NCI-H82 (cell line): ENCODE data around the gene VARS2.

ENCODE experiments used
- DNase-seq: peaks from one replicate; lab custom pipeline; 2025; lab: John Stamatoyannopoulos, UW

The VARS2 gene

DNA sequence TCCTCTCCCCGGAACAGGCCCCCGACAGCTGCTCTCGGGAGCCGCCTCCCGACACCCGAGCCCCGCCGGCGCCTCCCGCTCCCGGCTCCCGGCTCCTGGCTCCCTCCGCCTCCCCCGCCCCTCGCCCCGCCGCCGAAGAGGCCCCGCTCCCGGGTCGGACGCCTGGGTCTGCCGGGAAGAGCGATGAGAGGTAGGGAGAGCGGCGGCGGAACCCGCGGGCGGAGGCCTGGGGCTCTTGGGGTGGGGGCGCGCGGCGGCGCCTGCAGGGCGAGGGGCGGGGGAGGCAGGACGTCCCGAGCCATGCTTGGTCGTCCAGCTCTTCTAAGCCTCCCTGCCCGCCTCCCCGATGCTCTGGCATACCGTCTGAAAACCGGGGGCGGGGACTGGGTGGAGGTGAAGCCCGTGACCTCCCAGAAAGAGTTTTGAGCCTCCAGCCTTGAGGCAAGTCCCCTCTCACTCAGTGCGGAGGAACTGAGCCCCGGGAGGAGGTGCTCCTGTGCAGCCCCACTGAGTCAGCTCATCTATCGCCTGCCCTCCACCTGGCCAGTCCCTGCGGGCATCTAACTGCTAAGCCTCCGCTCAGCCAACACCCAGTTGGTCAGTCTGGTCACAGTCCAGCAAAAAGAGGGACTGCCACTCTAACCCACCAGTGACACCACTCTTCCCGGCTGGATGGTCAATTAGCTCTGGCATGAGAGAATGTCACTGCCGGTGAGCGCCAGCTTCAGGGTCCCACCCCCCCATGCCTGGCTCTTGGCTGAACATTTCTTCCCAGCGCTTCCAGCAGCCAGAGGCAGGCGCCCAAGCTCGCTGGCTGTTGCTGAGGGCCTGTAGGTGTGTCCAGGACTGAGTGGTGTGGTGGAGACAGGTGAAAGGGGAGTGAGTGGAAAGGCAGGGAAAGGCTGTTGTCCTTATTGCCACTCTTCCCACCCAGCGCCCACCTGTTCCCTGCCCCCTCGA is 29.2 kb upstream of the VARS2 start:
- DNase-seq = peak; percentile 56

- no peak for DNase-seq
Measured at GRCh38 chr6:30885481-30885998, 28.5 kb upstream of the VARS2 start.

- peak; percentile 33 for DNase-seq
Measured at GRCh38 chr6:30885999-30886896, 27.8 kb upstream of the VARS2 start.

DNA sequence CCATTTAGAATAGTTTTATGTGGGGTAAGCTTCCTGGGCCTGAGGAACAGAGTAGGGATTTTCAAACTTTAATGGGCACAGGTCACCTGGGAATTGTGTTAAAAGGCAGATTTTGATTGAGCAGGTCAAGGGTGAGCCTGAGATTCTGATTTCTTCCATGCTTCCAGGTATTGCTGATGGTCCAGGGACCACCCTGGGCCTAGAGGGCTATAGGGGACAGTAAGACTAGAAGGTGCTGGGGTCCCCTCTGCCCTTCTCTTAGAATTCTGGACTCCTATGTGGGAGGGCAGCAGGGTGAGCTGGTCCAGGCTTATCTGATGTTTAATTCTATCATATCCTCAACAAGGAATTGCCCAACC is 27.2 kb upstream of the VARS2 start:
- DNase-seq = no peak

GRCh38 chr6:30887901-30888815 is 25.9 kb upstream of the VARS2 start:
- no peak for DNase-seq

DNA sequence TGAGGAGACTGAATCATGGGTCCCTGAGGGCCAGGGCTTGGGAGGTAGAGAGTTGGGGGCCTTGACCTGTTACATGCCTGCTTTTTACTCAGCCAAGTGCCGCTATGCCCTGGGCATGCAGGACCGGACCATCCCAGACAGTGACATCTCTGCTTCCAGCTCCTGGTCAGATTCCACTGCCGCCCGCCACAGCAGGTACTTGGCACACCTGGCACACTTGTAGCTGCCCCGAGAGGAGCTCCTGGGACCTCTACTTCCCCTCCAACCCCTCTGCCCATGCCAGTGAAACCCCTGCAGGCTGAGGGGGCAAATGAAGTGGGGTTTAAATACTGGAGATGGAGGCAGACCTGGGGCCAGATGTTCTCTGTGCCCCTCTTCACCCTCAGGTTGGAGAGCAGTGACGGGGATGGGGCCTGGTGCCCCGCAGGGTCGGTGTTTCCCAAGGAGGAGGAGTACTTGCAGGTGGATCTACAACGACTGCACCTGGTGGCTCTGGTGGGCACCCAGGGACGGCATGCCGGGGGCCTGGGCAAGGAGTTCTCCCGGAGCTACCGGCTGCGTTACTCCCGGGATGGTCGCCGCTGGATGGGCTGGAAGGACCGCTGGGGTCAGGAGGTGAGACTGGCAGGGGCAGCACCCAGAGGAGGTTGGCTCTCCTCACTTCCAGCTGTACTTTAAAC is 25.1 kb upstream of the VARS2 start:
- no peak for DNase-seq

GRCh38 chr6:30889496-30889885 is 24.5 kb upstream of the VARS2 start:
- DNase-seq = no peak

GRCh38 chr6:30889921-30890645 is 24.0 kb upstream of the VARS2 start:
- no peak for DNase-seq

GRCh38 chr6:30890646-30891449 is 23.2 kb upstream of the VARS2 start:
- DNase-seq = no peak

GRCh38 chr6:30891450-30891723 is 22.7 kb upstream of the VARS2 start:
- DNase-seq = no peak

- DNase-seq = no peak
Measured at GRCh38 chr6:30891816-30892538, 22.1 kb upstream of the VARS2 start.

DNA sequence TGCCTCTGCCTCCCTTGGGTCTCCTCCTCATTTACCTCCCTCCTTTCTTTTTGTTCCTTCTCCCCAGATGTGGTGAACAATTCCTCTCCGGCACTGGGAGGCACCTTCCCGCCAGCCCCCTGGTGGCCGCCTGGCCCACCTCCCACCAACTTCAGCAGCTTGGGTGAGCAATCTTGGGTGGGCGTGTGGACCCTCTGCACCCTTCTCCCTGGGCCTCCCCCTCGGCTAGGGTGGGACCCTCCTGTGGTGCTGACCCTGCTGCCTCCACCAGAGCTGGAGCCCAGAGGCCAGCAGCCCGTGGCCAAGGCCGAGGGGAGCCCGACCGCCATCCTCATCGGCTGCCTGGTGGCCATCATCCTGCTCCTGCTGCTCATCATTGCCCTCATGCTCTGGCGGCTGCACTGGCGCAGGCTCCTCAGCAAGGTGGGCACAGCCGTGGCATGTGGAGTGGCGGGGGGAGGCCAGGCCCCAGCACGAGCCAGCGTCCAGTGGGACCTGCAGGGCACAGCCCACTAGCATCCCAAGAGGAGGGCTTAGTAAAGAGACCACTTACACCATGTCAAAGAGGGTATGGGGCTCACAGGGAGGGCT is 20.9 kb upstream of the VARS2 start:
- DNase-seq = no peak

- DNase-seq = no peak
Measured at GRCh38 chr6:30893666-30894065, 20.4 kb upstream of the VARS2 start.

DNA sequence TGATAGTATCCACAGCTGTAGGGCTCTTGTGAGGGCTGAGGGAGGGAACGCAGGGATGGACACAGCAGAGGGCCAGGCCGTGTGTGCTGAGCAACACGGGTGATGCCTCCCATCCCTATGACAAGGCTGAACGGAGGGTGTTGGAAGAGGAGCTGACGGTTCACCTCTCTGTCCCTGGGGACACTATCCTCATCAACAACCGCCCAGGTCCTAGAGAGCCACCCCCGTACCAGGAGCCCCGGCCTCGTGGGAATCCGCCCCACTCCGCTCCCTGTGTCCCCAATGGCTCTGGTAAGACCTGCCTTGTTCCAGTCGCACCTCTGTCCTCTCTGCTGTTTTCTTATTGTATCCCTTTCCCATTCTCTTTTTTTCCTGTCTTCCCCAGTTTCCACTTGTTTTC is 19.7 kb upstream of the VARS2 start:
- DNase-seq = no peak

GRCh38 chr6:30894935-30895334 is 19.1 kb upstream of the VARS2 start:
- peak; percentile 22 for DNase-seq

GRCh38 chr6:30895343-30895742 is 18.7 kb upstream of the VARS2 start:
- no peak for DNase-seq

GRCh38 chr6:30896541-30896940 is 17.5 kb upstream of the VARS2 start:
- DNase-seq = no peak

- no peak for DNase-seq
Measured at GRCh38 chr6:30897882-30898281, 16.2 kb upstream of the VARS2 start.
